Keratinocyte (primary cell): ENCODE data around the gene EP300.

ENCODE experiments used
- EZH2 ChIP-seq: IDR thresholded peaks from one replicate; pipeline ENCODE4 v1.6.1; 2012; ENCODE audit warnings: inconsistent platforms, mild to moderate bottlenecking, low read length, moderate library complexity
- TF ChIP-seq, protein P1 (sequence below), 3 experiments: IDR thresholded peaks in 1 of 3; conservative IDR thresholded peaks in 1 of 3; optimal IDR thresholded peaks in 1 of 3; 2 replicates in 2 of 3; 3 replicates in 1 of 3; pipeline versions ENCODE3 to v1.5.1; 2011; ENCODE audit warnings: low read length in 3 of 3, mild to moderate bottlenecking in 3 of 3, moderate library complexity in 2 of 3, control low read depth in 1 of 3, inconsistent platforms in 1 of 3; ENCODE audit not compliant: insufficient read depth in 2 of 3; ENCODE audit errors: extremely low read depth in 1 of 3

DNA sequence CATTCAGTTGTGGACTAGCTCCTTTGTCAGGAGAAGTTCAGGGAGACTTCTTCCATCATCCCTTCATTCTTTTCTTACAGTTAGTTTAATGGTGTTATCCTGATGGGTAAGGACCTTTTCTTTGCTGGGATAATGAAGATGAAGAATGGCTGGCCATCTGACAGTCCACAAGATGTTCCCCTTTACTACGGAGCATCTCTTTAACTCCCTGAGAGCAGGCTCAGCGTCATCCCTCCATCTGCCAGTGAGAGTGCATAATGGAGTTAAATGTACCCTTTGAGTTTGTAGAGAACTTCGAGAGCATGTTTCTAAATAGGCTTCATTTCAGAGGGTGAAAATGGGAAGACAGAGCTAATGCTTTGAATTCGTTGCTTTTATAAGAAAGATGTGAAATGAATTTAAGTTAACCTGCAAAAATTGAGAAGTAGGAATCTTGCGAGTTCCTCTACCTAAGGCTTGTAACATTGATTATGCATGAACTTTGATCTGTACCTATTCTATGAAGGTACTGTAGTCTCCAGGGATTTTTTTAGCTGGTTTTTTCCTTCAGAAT lies 1.7 kb downstream of the EP300 start:
- TF ChIP-seq, protein P1, sequence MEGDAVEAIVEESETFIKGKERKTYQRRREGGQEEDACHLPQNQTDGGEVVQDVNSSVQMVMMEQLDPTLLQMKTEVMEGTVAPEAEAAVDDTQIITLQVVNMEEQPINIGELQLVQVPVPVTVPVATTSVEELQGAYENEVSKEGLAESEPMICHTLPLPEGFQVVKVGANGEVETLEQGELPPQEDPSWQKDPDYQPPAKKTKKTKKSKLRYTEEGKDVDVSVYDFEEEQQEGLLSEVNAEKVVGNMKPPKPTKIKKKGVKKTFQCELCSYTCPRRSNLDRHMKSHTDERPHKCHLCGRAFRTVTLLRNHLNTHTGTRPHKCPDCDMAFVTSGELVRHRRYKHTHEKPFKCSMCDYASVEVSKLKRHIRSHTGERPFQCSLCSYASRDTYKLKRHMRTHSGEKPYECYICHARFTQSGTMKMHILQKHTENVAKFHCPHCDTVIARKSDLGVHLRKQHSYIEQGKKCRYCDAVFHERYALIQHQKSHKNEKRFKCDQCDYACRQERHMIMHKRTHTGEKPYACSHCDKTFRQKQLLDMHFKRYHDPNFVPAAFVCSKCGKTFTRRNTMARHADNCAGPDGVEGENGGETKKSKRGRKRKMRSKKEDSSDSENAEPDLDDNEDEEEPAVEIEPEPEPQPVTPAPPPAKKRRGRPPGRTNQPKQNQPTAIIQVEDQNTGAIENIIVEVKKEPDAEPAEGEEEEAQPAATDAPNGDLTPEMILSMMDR (optimal IDR thresholded peaks at IDR 0.05 in 1 of 3, IDR thresholded peaks at IDR 0.05 in 1 of 3, conservative IDR thresholded peaks at IDR 0.05 in 1 of 3; ENCODE audit: extremely low read depth in 1 of 3, insufficient read depth in 2 of 3, low read length in 3 of 3), result no peak
- no peak for TF ChIP-seq EZH2
